Measurements from ENCODE around the gene ALDH5A1. TPM values are rescaled to one million over a fixed set of nuclear protein-coding genes. Genes with fewer than 3 reads are reported as not detected.

The ALDH5A1 gene
- total and polyA plus RNA-seq, 2 donors (not counting 1 experiment from before 2014, with no cell fraction given) = 5.7 to 26.3 TPM

- TF ChIP-seq EZH2 (IDR thresholded peaks at IDR 0.05; ENCODE audit: borderline replicate concordance, insufficient read depth, low read depth, low read length, poor library complexity, severe bottlenecking) (no peak), CTCF (IDR thresholded peaks at IDR 0.05) (no peak)
- 100% methylated on average over 3 of the region's 5 CpGs for WGBS (ENCODE audit: insufficient coverage)
- intact Hi-C loops (cut with micrococcal nuclease) = no loop called here
- Histone ChIP-seq H3K4me2 (replicated peaks; ENCODE audit: low read depth, low read length, poor library complexity, severe bottlenecking) (no peak overlapping the region), H3K27me3 (replicated peaks in 1 of 4; ENCODE audit: control extremely low read depth in 1 of 4, control insufficient read depth in 3 of 4, insufficient read depth in 4 of 4, low read length in 3 of 4) (no peaks in the 10 kb centered on the region), H3K27ac (ENCODE audit: low read length in 2 of 2) (no peak overlapping the region), H3K36me3 (replicated peaks in 1 of 2; ENCODE audit: control extremely low read depth in 1 of 2, control insufficient read depth in 1 of 2, extremely low read depth in 1 of 2, insufficient read depth in 2 of 2, low read length in 1 of 2) (no peaks in the 10 kb centered on the region), H4K20me1 (ENCODE audit: control insufficient read depth, insufficient read depth, low read length, poor library complexity, severe bottlenecking) (no peaks in the 10 kb centered on the region), H3K79me2 (ENCODE audit: control insufficient read depth, insufficient read depth, low read length) (no peaks in the 10 kb centered on the region), H3K4me1 (ENCODE audit: control insufficient read depth in 2 of 2, insufficient read depth in 2 of 2, low read length in 2 of 2) (no peaks in the 10 kb centered on the region), H3K9me3 (ENCODE audit: control extremely low read depth in 1 of 3, control insufficient read depth in 2 of 3, insufficient read depth in 1 of 3, low read length in 2 of 3) (no peaks in the 10 kb centered on the region), H2AFZ (ENCODE audit: insufficient read depth, low read depth, low read length, poor library complexity, severe bottlenecking) (no peak overlapping the region), H3K9ac (ENCODE audit: low read length) (no peak overlapping the region), H3K4me3 (ENCODE audit: control extremely low read depth in 1 of 5, extremely low read depth in 1 of 5, insufficient read depth in 1 of 5, low read depth in 2 of 5, low read length in 4 of 5) (no peak overlapping the region)
- ATAC-seq (ENCODE audit: low read depth) (no peak), DNase-seq (no peak)
- POLR2A ChIA-PET = no interaction called here
- Mint-ChIP-seq H3K4me1 (no peaks in the 10 kb centered on the region), H3K27me3 (no peaks in the 10 kb centered on the region), H3K9me3 (ENCODE audit: insufficient read depth) (no peaks in the 10 kb centered on the region), H3K27ac (no peak overlapping the region), H3K4me3 (no peak overlapping the region)
- CTCF ChIA-PET = interaction anchor here (1.0 to 1.1 kb wide), 2 partner anchors 13 to 15 kb away, joined by 3 to 5 read pairs; no protein-coding TSS in a partner anchor
Observed at GRCh38 chr6:24566020-24566767, 71.4 kb downstream of the ALDH5A1 start.

- H3K27me3 Mint-ChIP-seq = peaks cover 3% of the 10 kb centered on the region
- ChIA-PET CTCF (interaction anchor here (1.7 to 2.2 kb wide), 3 partner anchors 12 to 74 kb away, joined by 5 to 21 read pairs (median 6); partner anchors contain the start of gene ALDH5A1), POLR2A (no interaction called here)
- no peak overlapping the region for H3K4me3 Mint-ChIP-seq
- Histone ChIP-seq H2AFZ (ENCODE audit: insufficient read depth, low read depth, low read length, poor library complexity, severe bottlenecking) (no peak overlapping the region), H3K4me3 (ENCODE audit: control extremely low read depth in 1 of 5, extremely low read depth in 1 of 5, insufficient read depth in 1 of 5, low read depth in 2 of 5, low read length in 4 of 5) (no peak overlapping the region), H3K4me1 (ENCODE audit: control insufficient read depth in 2 of 2, insufficient read depth in 2 of 2, low read length in 2 of 2) (no peaks in the 10 kb centered on the region), H3K27me3 (replicated peaks in 1 of 4; ENCODE audit: control extremely low read depth in 1 of 4, control insufficient read depth in 3 of 4, insufficient read depth in 4 of 4, low read length in 3 of 4) (no peaks in the 10 kb centered on the region), H3K36me3 (replicated peaks in 1 of 2; ENCODE audit: control extremely low read depth in 1 of 2, control insufficient read depth in 1 of 2, extremely low read depth in 1 of 2, insufficient read depth in 2 of 2, low read length in 1 of 2) (no peaks in the 10 kb centered on the region), H3K27ac (ENCODE audit: low read length in 2 of 2) (no peak overlapping the region), H3K9ac (ENCODE audit: low read length) (no peak overlapping the region), H3K79me2 (ENCODE audit: control insufficient read depth, insufficient read depth, low read length) (no peaks in the 10 kb centered on the region), H3K4me2 (replicated peaks; ENCODE audit: low read depth, low read length, poor library complexity, severe bottlenecking) (no peak overlapping the region), H4K20me1 (ENCODE audit: control insufficient read depth, insufficient read depth, low read length, poor library complexity, severe bottlenecking) (no peaks in the 10 kb centered on the region), H3K9me3 (ENCODE audit: control extremely low read depth in 1 of 3, control insufficient read depth in 2 of 3, insufficient read depth in 1 of 3, low read length in 2 of 3) (no peaks in the 10 kb centered on the region)
- no peak for TF ChIP-seq EZH2 (IDR thresholded peaks at IDR 0.05; ENCODE audit: borderline replicate concordance, insufficient read depth, low read depth, low read length, poor library complexity, severe bottlenecking)
- TF ChIP-seq CTCF (IDR thresholded peaks at IDR 0.05) = no peak
- H3K4me1 Mint-ChIP-seq = no peaks in the 10 kb centered on the region
- intact Hi-C loops (cut with micrococcal nuclease) = no loop called here
- ATAC-seq (ENCODE audit: low read depth) = no peak
- DNase-seq = no peak
- H3K27ac Mint-ChIP-seq = no peak overlapping the region
- no peaks in the 10 kb centered on the region for H3K9me3 Mint-ChIP-seq (ENCODE audit: insufficient read depth)
- WGBS (ENCODE audit: insufficient coverage) = 56% methylated on average over 1 of the region's 4 CpGs
Observed at GRCh38 chr6:24568683-24569082, 73.9 kb downstream of the ALDH5A1 start.

Measured in B cell (primary cell).